Stimulated activated naive CD4-positive, alpha-beta T cell (primary cell): Measurements from ENCODE around the gene THEM5.

ENCODE experiments used
- DNase-seq, 6 experiments: peaks; one replicate each; lab custom pipeline; 2025; lab: John Stamatoyannopoulos, UW

Gene THEM5

DNA sequence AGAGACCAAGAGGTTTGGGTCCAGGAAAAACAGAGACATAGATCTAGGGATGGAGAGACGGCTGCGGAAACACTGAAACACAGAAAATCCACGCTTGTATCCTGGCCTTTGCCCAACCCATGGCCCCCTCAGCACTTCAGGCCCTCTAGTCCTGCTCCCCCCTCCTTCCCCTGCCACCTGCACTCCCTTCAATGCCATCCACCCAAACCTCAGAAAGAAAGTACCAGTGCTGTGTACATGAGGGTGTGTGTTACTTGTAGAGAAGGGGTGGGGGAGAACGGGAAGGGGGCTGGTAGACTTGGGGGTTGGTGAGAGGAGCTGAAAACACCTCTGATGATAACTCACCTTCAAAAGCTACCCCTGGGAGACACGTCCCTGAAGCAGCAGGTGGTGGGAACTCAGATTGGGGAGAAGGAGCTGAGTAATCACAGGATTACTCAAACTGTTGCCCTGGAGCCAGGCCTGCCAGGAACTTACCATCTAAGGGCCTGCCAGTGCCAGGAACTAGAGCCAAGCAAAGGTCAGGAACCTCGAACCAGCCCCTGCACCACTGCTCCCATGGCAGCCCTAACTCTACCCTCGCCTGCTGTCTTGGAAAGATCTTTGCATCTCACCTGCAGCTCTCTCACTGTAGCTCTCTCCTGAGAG is 33.4 kb downstream of the THEM5 start:
- DNase-seq, result no peak

DNA sequence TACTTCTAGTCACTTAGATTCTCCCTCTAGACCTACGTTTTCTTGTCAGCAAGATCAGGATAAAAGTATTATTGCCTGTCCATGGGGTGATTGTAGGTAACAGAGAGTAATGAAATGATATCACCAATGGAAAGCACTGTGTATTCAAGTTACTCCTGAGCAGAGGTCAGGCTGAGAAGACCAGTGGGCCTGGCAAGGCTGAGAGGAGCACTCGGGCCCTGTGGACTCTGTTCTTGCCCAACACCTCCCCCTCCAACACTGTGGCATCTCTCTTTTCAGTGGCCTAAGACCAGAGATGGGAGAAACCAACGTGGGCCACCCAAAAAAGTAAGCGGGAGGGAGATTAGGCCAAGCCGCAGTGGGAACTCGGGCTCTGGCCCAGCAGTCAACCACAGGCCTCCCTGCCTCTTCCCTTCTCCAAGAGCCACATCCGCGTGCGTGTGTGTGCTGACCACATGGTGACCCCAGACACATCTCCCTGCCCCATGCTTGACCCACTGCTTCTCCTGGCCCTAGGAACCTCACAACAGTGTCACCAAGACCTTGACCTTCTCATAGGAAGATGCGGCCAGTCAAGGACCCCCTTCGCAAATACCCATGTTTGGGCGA is 34.2 kb downstream of the THEM5 start:
- DNase-seq, result no peak

DNA sequence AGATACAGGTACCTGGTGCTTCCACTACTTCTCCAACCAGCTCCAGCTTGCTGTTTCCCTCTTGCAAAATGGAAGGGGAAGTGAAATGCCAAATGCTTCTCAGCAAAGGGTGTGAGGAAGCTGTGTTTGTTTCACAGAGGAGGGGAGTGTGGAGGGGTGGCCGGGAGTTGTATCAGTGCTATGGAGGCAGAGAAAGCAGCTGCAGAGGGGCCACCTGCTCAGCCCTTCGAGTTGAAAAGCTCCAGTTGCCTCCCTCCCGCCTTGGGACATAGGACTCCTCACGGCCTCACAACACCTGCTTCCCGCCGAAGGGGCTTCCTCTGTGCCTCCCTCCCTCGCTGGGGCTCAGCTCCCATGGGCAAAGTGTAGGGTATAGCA is 36.2 kb downstream of the THEM5 start:
- no peak for DNase-seq

DNA sequence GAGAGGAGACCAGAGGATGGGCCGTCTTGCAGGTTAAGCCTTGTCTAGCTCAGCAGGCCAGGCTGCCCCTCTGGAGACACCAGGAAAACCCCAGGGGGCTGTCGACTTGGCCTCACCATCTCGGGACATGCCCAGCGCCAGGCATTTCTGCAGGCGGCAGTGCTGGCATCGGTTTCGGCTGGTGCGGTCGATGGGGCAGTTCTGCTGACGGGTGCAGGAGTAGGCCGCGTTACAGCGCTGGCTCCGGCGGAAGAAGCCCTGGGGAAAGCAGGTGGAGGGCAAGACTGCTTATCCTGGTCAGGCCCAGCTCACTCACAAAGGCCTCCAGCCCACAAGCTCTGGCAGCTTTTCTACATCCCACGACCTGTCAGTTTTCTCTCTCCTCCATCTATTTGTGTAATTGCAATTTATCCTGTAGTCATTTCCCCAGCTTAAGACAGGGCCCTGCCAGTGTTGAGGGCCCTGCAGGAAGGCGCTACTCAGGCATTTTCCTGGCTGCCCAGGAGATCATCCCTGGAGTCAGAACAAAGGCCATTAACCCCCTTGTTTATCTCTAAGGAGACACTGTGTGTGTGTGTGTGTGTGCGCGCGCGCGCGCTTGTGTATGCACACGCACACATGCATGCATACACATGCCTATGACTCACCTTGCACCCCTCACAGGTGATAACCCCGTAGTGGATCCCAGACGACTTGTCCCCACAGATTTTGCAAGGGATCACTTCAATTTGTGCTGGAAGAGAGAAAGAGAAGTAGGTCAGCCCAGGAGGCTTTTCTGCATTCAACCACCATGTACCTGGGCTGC is 36.8 kb downstream of the THEM5 start:
- DNase-seq, result no peak

DNA sequence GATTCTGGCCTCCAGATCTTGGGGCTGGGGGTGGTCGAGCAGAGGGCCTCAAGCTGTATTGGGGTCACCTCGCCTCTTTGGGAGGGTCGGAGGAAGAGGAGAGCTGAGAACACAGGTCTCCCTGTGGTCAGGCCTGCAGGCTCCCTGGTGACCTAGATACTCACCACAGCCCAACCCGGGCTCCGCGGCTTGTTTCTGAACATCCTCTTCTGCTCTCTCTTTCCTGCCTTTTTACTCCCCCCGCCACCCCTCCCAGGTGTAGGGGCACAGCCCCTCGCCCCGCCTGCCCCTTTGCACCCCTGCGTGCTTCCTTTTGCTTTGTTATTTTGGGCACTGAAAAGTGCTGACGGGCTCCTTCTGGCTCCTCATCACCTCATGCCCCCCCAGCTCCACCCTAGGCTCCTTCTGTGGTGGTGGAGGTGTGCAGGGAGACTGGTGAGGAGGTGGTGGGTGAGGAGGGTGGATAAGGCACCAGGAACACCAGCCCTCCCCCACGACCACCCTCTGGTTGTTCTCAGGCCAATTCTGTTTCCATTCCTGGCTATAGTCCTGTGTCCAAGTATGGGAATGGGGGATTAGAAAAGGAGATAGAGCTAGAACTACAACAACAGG is 37.7 kb downstream of the THEM5 start:
- peak in 4 of 6 experiments; percentile 5 to 15 (median 14) for DNase-seq

DNA sequence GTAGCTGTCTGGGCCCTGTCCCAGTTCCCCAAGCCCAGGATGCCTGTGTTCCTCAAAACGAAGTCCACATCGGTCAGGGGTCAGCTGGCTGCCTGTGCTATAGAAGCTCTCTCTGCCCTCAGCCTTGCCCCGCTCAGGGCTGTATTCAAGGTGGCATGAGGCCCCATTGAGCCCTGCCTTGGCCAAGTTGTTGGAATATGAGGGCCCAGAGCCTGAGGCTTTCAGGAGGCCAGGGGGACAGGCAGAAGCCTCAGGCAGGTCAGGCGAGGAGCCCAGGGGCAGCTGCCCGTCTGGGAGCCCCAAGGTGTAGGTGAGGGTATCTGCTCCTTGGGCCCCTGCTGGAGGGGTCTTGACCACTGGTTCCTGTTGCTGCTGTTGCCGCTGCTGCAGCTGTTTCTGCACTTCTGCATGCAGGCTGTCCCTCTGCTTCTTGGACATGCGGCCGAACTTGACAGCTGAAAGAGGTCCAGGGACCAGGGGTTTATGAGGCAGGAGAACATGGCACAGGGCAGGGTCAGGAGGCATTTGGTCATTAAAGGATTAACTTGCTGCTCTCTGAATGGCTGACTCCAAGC is 38.5 kb downstream of the THEM5 start:
- no peak for DNase-seq

DNA sequence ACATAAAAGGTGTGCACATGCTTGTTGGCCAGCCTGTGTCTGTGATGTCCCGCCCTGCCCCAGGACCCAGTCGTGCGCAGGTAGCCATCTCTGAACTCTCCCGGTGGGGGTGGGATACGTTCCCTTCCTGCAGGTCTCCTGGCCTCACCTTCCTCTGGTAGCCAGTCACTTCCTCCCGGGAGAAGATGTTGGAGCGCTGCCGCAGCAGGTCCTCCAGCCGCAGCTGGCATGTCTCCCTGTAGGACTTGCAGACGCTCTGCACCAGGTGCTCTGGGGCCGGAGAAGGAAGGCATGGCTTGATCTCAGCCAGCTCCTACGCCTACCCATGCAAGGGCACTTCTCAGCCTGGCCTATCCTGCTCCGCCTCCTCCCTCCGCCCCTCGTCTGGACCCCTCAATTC is 39.1 kb downstream of the THEM5 start:
- no peak for DNase-seq

DNA sequence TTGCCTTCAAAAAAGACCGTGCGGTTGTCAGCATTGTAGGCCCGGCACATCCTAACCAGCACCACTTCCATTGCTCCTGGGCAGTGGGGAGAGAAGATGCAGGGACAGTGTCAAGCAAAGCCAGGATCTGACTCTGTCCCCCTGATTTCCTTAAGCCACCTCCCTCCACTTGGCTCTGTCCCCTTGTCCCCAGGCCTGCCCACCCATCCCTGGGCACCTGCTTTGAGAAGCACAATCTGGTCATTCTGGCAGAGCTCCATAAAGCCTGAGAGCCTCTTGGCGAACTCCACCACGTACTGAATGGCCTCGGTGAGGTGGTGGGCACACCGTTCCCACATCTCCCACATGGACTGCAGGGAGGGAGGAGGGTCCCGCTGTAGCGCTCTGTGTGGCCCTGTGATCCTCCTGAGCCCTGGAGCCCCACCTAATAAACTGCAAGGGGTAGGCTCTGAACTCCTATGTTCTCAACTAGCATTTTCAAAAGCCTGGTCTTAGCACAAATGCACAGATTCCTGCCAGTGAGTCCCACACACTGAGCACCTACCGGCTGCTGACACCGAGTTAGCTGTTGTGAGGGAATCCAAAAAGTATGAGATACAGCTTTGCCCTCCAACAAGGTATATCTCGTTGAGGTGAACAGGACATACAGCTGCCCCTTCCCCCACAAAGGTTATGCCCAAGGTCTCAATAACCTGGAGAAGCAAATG is 40.1 kb downstream of the THEM5 start:
- no peak for DNase-seq

DNA sequence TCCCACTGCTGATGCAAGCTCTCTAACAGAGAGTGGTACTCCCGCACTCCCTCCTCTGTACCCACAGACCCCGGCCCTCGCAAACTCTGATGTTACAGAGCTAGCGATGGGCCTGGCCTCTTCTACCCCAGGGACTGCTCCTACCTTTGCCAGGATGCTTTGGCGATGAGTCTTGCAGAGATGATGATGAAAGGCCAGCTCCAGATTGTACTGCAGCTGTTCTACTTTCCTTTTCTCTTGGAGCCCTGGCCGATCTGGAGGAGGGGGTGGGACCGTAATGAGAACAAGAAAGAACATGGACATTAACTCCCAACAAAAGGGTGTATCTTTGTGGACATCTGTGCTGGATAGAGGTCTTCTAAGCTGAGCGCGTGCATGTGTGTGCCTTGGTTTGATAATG is 42.3 kb downstream of the THEM5 start:
- DNase-seq, result no peak

DNA sequence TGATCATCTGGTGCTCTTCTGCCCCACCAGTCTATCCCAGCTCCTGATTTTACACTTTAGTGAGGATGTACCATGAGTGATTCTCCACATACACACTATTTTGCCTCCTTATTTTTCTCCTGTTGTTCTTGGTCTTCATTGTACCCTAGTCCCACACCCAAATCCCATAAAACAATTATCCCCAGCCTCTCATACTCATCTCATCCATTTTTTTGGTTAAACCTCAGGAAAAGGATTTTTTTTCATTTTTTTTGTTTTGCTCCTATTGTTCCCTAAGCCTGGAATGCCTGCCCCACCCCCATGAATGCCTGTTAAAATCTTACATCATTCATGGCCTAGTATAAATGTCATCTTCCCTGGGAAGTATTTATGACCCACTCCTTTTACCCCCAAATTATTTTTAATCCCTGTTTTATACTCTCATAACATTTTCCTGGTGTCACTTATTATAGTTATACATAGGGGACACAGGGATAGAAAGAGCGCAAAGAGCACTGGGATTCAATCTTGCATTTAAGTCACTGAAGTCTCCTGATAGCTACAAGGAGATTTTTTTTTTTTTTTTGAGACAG is 43.4 kb downstream of the THEM5 start:
- no peak for DNase-seq

DNA sequence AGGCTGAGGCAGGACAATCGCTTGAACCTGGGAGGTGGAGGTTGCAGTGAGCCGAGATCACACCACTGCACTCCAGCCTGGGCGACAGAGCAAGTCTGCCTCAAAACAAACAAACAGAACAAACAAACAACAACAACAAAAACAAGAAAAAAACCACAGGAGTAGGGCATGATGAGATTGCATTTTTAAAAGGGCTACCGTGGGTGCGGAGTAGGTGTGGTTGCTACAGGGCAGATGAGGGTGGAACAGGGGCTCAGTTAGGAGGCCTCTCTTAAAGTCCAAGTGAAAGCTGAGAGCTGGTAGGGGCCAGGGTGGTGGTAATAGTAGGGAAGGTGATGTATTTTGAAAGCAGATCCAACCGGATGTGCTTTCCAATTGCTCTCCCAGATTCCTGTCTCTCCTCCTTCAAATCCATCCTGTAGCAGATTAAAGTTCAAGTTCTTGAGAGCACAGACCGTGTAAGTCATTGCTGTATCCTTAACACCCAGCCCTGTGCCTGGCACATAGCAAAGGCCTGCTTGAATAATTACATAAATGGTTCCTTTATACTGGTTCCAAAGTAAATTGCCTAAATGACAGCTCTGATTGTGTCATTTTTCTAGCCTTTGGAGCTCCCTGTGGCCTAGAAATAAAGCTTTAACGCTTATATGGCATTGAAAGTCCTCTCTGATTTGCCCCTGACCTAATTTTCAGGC is 44.1 kb downstream of the THEM5 start:
- no peak for DNase-seq

DNA sequence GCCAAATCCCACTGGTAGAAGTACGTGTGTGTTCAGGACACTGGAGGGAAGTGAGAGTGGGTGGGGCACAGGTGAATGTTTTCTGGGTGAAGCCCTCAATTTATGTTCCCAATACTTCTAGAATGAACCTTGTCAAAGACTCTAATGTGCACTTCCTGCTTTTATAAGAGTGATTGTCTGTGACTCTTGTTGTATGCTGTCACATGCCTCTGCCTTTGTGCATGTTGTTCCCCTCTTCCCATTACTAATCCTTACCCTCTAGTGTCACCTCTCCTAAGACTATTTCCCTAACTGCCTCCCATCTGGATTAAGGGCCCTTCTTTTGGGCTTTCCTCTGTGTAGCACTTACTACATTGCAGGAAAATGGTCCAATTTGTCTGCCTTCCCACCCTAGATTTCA is 45.7 kb downstream of the THEM5 start:
- DNase-seq, result no peak

DNA sequence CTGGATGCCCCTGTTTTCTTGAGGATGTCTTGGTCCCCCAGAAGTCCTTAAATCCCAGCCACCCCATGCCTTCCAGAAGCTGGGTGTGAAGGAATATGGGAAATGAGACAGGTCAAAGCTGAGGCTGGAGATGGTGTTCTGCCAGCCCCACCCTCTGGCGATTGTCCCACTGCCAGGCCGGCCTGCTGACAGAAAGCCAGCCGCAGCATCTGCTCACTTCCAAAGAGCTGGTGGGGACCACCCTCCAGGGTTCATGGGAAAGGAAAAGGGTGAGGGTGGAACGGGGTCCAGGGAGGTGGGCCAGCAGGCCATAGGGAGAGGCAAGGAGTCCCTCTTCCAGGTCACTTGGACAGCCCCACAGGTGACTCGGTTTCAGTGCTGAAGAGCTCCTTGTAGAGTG is 46.4 kb downstream of the THEM5 start:
- no peak for DNase-seq

DNA sequence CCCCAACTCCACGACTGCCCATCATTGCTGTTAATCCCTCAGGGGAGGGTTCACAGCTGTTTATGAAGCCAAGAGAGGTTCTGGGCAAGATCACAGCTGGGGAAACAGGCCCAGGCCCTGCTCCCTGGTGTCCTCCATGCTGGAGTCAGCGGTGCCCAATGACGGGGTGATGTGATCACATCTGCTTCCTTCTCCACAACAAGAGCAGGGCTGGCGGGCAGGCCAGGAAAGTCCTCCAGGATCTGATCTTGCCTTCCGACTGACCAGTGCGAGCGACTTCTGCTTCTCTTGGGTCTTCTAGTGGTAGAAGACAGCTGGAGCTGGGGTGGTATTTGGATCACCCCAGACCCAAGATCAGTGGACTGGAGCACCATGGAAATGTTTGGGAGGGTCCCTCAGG is 47.3 kb downstream of the THEM5 start:
- no peak for DNase-seq

DNA sequence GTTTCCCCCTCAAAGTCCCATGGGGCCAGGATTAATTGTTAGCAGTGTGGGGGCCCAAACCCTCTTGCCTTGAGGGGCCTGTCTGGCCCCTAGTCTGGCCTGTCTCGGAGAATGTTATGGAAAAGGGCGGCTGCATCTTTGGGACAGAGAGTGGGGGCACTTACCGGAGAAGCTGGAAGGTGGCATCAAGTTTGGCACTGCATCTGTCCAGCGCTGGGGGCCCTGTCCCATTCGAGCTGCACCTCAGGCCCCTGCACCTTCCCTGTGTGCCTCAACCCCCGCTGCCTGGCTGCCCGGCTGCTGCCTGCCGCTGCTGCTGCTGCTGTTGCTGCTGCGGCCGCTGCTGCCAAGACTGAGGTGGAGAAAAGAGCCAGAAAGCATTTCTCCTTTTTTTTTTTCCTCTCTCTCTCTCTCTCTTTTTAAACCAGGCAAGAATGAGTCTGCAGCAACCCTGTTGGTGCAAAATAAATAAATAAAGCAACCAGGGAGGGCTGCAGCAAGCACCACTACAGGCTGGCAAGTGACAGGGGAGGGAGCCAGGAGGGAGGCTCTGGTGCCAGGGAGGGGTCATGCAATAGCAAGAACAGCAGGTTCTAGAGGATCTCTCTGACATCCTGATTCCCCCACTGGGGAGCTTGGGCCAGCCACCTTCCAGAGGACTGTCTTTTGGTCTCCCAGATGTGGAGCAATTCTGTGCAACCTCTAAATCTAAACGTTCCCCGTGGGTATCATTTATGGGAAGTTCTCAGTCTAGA is 48.3 kb downstream of the THEM5 start, which contains the start of gene LINGO4:
TSS of gene LINGO4 (minus strand) at position 354 of the 755 bp plus-strand sequence. CDS start 2,715 bp downstream, outside the sequence.
- DNase-seq, result no peak

DNA sequence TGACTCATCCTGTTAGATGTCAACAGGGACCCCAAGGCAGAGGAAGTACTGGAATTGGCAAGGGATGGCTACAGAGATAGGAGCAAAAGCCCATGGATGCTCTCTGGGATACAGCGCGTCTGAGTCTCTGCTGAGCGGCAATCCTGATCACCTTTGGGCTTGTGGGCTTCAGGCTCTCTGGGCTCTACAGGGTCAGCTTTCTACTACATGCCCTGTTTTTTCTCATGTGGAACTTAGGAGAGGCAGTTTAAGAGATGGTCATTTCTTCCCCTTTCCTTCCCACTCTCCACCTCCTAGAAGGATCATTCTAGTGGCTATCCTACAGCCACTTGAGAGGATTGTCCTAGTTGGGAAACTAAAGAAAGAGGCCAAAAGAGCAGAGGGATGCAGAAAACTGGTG is 49.6 kb downstream of the THEM5 start:
- DNase-seq, result no peak

DNA sequence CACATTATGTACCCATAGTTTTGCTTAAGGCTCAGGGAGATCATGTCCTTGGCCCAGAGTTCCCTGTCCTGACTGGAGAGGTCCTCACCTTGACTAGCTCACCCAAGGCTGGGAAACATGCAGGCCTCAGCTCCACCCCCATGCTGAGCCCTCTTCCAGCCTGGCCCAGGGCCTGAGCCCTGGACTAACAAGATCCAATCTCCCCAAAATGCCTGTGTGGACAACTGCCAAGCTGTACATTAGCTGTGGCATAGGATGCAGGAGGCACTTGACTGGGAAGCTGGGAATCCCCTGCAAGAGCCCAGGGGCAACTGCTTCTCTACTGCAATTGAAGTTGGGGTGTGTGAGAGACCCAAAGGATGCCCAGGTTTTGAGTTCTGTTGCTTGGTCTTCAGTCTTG is 50.3 kb downstream of the THEM5 start:
- no peak for DNase-seq

DNA sequence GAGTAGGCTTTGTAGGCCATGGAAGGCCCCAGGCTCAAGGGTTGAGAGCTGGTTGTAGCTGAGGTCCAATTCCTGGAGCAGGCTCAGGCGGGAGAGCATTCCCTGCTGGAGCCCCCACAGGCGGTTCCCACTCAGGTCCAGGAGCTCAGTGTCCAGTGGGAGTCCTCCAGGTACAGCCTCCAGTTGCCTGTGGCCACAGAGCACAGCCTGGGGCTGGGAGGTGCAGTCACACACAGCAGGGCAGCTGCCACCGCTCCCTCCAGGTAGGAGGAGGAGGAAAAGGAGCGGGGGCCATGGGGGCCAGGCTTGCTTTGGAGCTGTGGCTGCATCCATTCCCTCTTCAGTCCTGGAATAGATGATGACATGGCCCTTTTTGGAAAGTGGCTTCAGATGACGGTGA is 51.1 kb downstream of the THEM5 start:
- DNase-seq, result no peak

DNA sequence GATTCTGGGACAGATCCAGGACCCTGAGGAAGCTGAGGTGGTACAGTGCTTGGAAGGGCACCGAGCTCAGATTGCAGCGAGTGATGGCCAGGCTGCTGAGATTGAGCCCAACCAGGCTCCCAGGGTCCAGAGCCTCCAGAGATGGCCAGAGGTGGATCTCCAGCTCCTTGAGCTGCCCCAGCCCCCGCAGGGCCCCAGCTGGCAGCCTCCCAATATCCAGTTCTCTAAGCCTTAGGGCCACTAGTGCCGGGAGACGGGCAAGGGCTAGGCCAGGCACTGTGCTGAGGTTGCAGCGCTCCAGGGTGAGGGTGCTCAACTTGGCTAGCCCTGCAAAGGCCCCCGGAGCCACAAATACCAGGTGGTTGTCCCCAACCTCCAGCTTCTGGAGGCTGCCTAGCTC is 51.7 kb downstream of the THEM5 start:
- DNase-seq, result no peak

DNA sequence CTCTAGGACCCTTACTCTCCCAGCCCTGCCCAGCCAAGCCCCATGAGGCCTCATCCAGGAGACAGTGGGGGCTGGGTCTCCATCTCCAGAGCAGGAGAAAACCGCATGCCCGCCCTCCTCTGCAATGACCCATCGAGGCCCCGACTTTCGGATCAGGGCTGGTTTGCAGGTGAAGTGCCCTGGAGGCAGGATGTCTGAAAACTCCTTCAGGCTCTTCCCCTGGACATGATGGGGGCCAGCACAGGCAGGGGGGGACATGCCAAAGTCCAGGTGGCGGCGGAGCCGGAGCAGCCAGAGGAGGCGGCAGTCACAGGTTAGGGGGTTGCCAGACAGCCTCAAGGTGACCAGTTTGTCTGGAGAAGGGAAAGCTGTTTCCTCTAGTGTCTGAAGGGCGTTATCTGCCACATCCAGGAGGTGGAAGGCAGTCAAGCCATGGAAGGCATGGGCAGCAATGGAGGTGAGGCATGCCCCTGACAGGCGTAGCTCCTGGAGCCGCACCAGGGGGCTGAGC is 52.1 kb downstream of the THEM5 start:
- no peak for DNase-seq
